ENCODE measurements around the gene CRAT.

DNA sequence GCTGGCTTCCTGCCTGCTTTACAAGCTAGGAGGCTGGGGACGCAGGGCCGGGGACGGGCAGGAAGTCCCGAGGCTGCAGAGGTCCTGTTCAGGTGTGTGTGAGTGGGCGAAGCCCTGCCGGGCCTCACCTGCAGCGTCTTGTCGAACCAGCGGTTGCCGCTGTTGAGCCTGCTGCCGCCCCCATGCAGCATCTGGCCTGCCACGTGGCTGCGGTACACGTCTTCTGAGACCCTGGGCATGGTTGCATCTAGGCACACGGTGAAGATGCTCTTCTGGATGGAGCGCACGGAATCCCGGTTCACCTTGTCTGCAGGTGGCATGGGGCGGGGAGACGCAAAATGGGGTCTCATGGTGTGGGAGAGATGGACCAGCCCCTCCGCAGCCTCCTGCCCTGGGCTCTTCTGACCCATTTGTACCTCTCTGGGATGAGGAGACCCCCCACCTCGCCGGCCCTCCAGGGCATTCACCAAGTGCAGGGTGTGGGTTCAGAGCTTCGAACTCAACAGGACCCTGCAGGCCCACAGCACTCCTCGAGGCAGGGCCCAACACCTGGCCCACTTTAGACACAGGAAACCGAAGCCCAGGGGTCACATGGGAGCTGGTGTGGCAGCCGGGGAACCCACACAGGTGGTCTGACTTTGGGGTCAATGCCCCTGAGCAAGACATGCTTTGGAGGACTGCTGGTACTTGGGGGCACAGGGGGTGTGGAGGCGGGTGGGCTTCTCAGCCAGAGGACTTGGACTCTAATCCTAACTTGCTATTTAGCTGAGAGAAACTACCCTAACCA, 10.0 kb downstream of the CRAT start:
- TF ChIP-seq, protein P1, sequence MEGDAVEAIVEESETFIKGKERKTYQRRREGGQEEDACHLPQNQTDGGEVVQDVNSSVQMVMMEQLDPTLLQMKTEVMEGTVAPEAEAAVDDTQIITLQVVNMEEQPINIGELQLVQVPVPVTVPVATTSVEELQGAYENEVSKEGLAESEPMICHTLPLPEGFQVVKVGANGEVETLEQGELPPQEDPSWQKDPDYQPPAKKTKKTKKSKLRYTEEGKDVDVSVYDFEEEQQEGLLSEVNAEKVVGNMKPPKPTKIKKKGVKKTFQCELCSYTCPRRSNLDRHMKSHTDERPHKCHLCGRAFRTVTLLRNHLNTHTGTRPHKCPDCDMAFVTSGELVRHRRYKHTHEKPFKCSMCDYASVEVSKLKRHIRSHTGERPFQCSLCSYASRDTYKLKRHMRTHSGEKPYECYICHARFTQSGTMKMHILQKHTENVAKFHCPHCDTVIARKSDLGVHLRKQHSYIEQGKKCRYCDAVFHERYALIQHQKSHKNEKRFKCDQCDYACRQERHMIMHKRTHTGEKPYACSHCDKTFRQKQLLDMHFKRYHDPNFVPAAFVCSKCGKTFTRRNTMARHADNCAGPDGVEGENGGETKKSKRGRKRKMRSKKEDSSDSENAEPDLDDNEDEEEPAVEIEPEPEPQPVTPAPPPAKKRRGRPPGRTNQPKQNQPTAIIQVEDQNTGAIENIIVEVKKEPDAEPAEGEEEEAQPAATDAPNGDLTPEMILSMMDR (conservative IDR thresholded peaks at IDR 0.05; ENCODE audit: low read depth, low read length), result no peak
- no peak for TF ChIP-seq EZH2 (IDR thresholded peaks at IDR 0.05; ENCODE audit: borderline replicate concordance, low read depth, low read length, poor library complexity, severe bottlenecking)

Measured in A673 (cell line).